NCI-H2081 treated with DMSO at 0.1 percent for 48 hours (cell line): ENCODE data around the gene POLG.

Experiments
- DNase-seq: peaks from one replicate; lab custom pipeline; 2025; lab: John Stamatoyannopoulos, UW

The POLG gene

GRCh38 chr15:89356634-89357298 is 22.1 kb upstream of the POLG start:
- no peak for DNase-seq

- DNase-seq, result no peak
Measured at GRCh38 chr15:89353991-89354390, 19.4 kb upstream of the POLG start.

- DNase-seq, result no peak
Measured at GRCh38 chr15:89352476-89352875, 17.9 kb upstream of the POLG start.

GRCh38 chr15:89349206-89349558 is 14.6 kb upstream of the POLG start:
- no peak for DNase-seq

GRCh38 chr15:89346516-89347231 is 12.1 kb upstream of the POLG start:
- no peak for DNase-seq

- no peak for DNase-seq
Measured at GRCh38 chr15:89345248-89345647, 10.6 kb upstream of the POLG start.

GRCh38 chr15:89342840-89343239 is 8.2 kb upstream of the POLG start:
- DNase-seq, result no peak

GRCh38 chr15:89341316-89342005 is 6.8 kb upstream of the POLG start:
- DNase-seq, result no peak

- no peak for DNase-seq
Measured at GRCh38 chr15:89340573-89340972, 5.9 kb upstream of the POLG start.

- no peak for DNase-seq
Measured at GRCh38 chr15:89338036-89338435, 3.4 kb upstream of the POLG start.

GRCh38 chr15:89335298-89336041 is 846 bp upstream of the POLG start:
- DNase-seq, result no peak

- DNase-seq, result no peak
Measured at GRCh38 chr15:89333959-89334509, 590 bp downstream of the POLG start.

- DNase-seq, result no peak
Measured at GRCh38 chr15:89333011-89333860, 1.4 kb downstream of the POLG start.

GRCh38 chr15:89332446-89332845 is 2.2 kb downstream of the POLG start:
- DNase-seq, result no peak

- DNase-seq, result no peak
Measured at GRCh38 chr15:89330881-89331595, 3.6 kb downstream of the POLG start.

GRCh38 chr15:89330119-89330518 is 4.5 kb downstream of the POLG start:
- no peak for DNase-seq

- DNase-seq, result no peak
Measured at GRCh38 chr15:89329329-89330084, 5.1 kb downstream of the POLG start.

GRCh38 chr15:89328398-89329254 is 6.0 kb downstream of the POLG start:
- no peak for DNase-seq

- no peak for DNase-seq
Measured at GRCh38 chr15:89327113-89327512, 7.5 kb downstream of the POLG start.
